IMR-90 (cell line): ENCODE measurements around the gene IGDCC3. TPM values are rescaled to one million over a fixed set of nuclear protein-coding genes. Genes with fewer than 3 reads are reported as not detected.

Source experiments
- ATAC-seq: fragments of 200-7000 bp; cut with Tn5 transposase; 2 replicates; pipeline ENCODE4 v1.9.1; 2020; ENCODE audit warnings: low read depth, mild to moderate bottlenecking, moderate library complexity
- BruUV-seq: library from RNA; stranded (reverse); fragments of 400-500 nt; replicated peaks from 2 replicates; lab custom pipeline; 2021; lab: Mats Ljungman, UMichigan
- CTCF ChIA-PET: fragments of 300-600 bp; formaldehyde crosslinking; extraction: SDS; loops from one replicate; lab custom pipeline; 2021; ENCODE audit warnings: antibody characterized with exemption; lab: Yijun Ruan, JAX
- POLR2A ChIA-PET: fragments of 300-600 bp; sonication (Branson Sonifier 250); formaldehyde crosslinking; loops from one replicate; lab custom pipeline; 2022; ENCODE audit warnings: antibody characterized with exemption; ENCODE audit not compliant: unreplicated experiment; lab: Charles Lee
- DNase-seq: peaks from one replicate; pipeline ENCODE4 v3.0.0; 2013
- H2AFZ ChIP-seq: replicated peaks from 2 replicates; pipeline ENCODE3; 2013; ENCODE audit warnings: low read length, mild to moderate bottlenecking; ENCODE audit not compliant: poor library complexity
- H2AK5ac ChIP-seq: 2 replicates; pipeline ENCODE4 v1.6.1; 2013; ENCODE audit warnings: low read depth, low read length, inconsistent platforms
- H2AK9ac ChIP-seq: replicated peaks from 2 replicates; pipeline ENCODE3; 2013; ENCODE audit warnings: mild to moderate bottlenecking, low read depth, low read length, moderate library complexity; ENCODE audit not compliant: poor library complexity
- H2BK120ac ChIP-seq: 2 replicates; pipeline ENCODE4 v1.6.1; 2013; ENCODE audit warnings: low read depth, low read length, inconsistent platforms
- H2BK15ac ChIP-seq: 3 replicates; pipeline ENCODE4 v1.6.1; 2013; ENCODE audit warnings: low read depth, low read length, inconsistent platforms
- H2BK20ac ChIP-seq: 2 replicates; pipeline ENCODE4 v1.6.1; 2013; ENCODE audit warnings: low read depth, mild to moderate bottlenecking, inconsistent platforms, low read length, moderate library complexity
- H2BK5ac ChIP-seq: 2 replicates; pipeline ENCODE4 v1.6.1; 2013; ENCODE audit warnings: mild to moderate bottlenecking, low read depth, low read length, inconsistent platforms; ENCODE audit not compliant: poor library complexity, severe bottlenecking
- H3K14ac ChIP-seq: replicated peaks from 2 replicates; pipeline ENCODE4 v1.6.1; 2013; ENCODE audit warnings: low read depth, low read length, inconsistent platforms
- H3K18ac ChIP-seq: 2 replicates; pipeline ENCODE4 v1.6.1; 2013; ENCODE audit warnings: low read depth, low read length, control low read depth
- H3K23ac ChIP-seq: 2 replicates; pipeline ENCODE4 v1.6.1; 2013; ENCODE audit warnings: low read depth, low read length, inconsistent platforms
- H3K27ac ChIP-seq: 2 replicates; pipeline ENCODE4 v1.5.1; 2013; ENCODE audit warnings: mild to moderate bottlenecking, control low read depth, low read length; ENCODE audit not compliant: insufficient read depth
- H3K27me3 ChIP-seq: 2 replicates; pipeline ENCODE4 v1.6.1; 2013; ENCODE audit warnings: low read length; ENCODE audit not compliant: control insufficient read depth, insufficient read depth
- H3K36me3 ChIP-seq: 2 replicates; pipeline ENCODE4 v1.6.1; 2013; ENCODE audit warnings: low read length, mixed read lengths; ENCODE audit not compliant: control insufficient read depth, insufficient read depth
- H3K4ac ChIP-seq: 2 replicates; pipeline ENCODE4 v1.6.1; 2013; ENCODE audit warnings: low read depth, low read length, inconsistent platforms
- H3K4me1 ChIP-seq: 2 replicates; pipeline ENCODE4 v1.6.1; 2013; ENCODE audit warnings: low read length, mixed read lengths; ENCODE audit not compliant: control insufficient read depth, insufficient read depth
- H3K4me2 ChIP-seq: 2 replicates; pipeline ENCODE4 v1.6.1; 2013; ENCODE audit warnings: low read depth, mild to moderate bottlenecking, control low read depth, low read length, moderate library complexity
- H3K4me3 ChIP-seq: 2 replicates; pipeline ENCODE4 v1.5.1; 2013; ENCODE audit warnings: low read depth, mild to moderate bottlenecking, control low read depth, low read length, moderate library complexity; ENCODE audit not compliant: insufficient read depth
- H3K56ac ChIP-seq: 2 replicates; pipeline ENCODE4 v1.6.1; 2013; ENCODE audit warnings: low read length, inconsistent platforms; ENCODE audit not compliant: insufficient read depth; ENCODE audit errors: extremely low read depth
- H3K79me1 ChIP-seq, 2 experiments: 2 replicates each; pipeline ENCODE4 v1.6.1; 2013; ENCODE audit warnings: low read length in 2 of 2, inconsistent platforms in 1 of 2, low read depth in 1 of 2
- H3K9ac ChIP-seq: 2 replicates; pipeline ENCODE4 v1.6.1; 2013; ENCODE audit warnings: low read depth, low read length, control low read depth
- H3K9me1 ChIP-seq: 2 replicates; pipeline ENCODE4 v1.6.1; 2013; ENCODE audit warnings: low read length, inconsistent platforms; ENCODE audit not compliant: insufficient read depth
- H3K9me3 ChIP-seq: 2 replicates; pipeline ENCODE4 v1.6.1; 2013; ENCODE audit warnings: low read length; ENCODE audit not compliant: control insufficient read depth, insufficient read depth
- H4K20me1 ChIP-seq: 2 replicates; pipeline ENCODE4 v1.6.1; 2013; ENCODE audit warnings: low read length, inconsistent platforms; ENCODE audit not compliant: insufficient read depth
- H4K5ac ChIP-seq: 2 replicates; pipeline ENCODE4 v1.6.1; 2013; ENCODE audit warnings: mild to moderate bottlenecking, low read depth, low read length, control low read depth
- H4K8ac ChIP-seq, 2 experiments: 2 replicates each; pipeline ENCODE4 v1.6.1; 2013; ENCODE audit warnings: low read depth in 2 of 2, low read length in 2 of 2, control low read depth in 1 of 2, inconsistent platforms in 1 of 2
- H4K91ac ChIP-seq: 2 replicates; pipeline ENCODE4 v1.6.1; 2013; ENCODE audit warnings: low read depth, low read length, inconsistent platforms; ENCODE audit not compliant: insufficient read depth
- BHLHE40 ChIP-seq: fragments of 150-350 bp; IDR thresholded peaks from 2 replicates; pipeline ENCODE4 v1.6.1; 2016; ENCODE audit warnings: mild to moderate bottlenecking, low read depth, low read length
- CEBPB ChIP-seq: IDR thresholded peaks from 2 replicates; pipeline ENCODE4 v1.6.1; 2012; ENCODE audit warnings: low read depth, low read length, improper control_type of control experiment
- CHD1 ChIP-seq: IDR thresholded peaks from 2 replicates; pipeline ENCODE4 v1.6.1; 2012; ENCODE audit warnings: low read depth, low read length, improper control_type of control experiment
- FOS ChIP-seq: fragments of 150-350 bp; IDR thresholded peaks from 2 replicates; pipeline ENCODE4 v1.6.1; 2016; ENCODE audit warnings: low read depth, low read length
- MAFK ChIP-seq: IDR thresholded peaks from 2 replicates; pipeline ENCODE4 v1.6.1; 2012; ENCODE audit warnings: low read depth, low read length, improper control_type of control experiment
- MAZ ChIP-seq: IDR thresholded peaks from 2 replicates; pipeline ENCODE4 v1.6.1; 2012; ENCODE audit warnings: low read depth, mild to moderate bottlenecking, low read length, improper control_type of control experiment, moderate library complexity, borderline replicate concordance
- MXI1 ChIP-seq: IDR thresholded peaks from 2 replicates; pipeline ENCODE4 v1.6.1; 2012; ENCODE audit warnings: low read depth, mild to moderate bottlenecking, low read length, moderate library complexity, borderline replicate concordance
- NFE2L2 ChIP-seq: fragments of 150-350 bp; IDR thresholded peaks from 2 replicates; pipeline ENCODE4 v1.6.1; 2016; ENCODE audit warnings: low read depth, mild to moderate bottlenecking, low read length
- POLR2A ChIP-seq: IDR thresholded peaks from 2 replicates; pipeline ENCODE4 v1.6.1; 2012; ENCODE audit warnings: mild to moderate bottlenecking, low read depth, low read length
- RAD21 ChIP-seq: IDR thresholded peaks from 2 replicates; pipeline ENCODE4 v1.6.1; 2012; ENCODE audit warnings: low read length, improper control_type of control experiment
- RCOR1 ChIP-seq: IDR thresholded peaks from 2 replicates; pipeline ENCODE4 v1.6.1; 2012; ENCODE audit warnings: mild to moderate bottlenecking, low read length, improper control_type of control experiment; ENCODE audit not compliant: insufficient replicate concordance
- RFX5 ChIP-seq: IDR thresholded peaks from 2 replicates; pipeline ENCODE4 v1.8.0; 2012; ENCODE audit warnings: low read depth, mild to moderate bottlenecking, low read length, moderate library complexity
- SMC3 ChIP-seq: fragments of 150-350 bp; IDR thresholded peaks from 2 replicates; pipeline ENCODE4 v1.6.1; 2016; ENCODE audit warnings: low read depth, mild to moderate bottlenecking, antibody characterized with exemption, low read length, moderate library complexity
- WGBS, 2 experiments: methylation state at CpG; one replicate each; pipeline versions ENCODE4 v1.1.5 to v1.1.7; 2013; ENCODE audit warnings: missing lambda C conversion rate in 2 of 2; ENCODE audit not compliant: insufficient read length in 1 of 2; ENCODE audit errors: extremely low coverage in 2 of 2; 5-methylcytosine and 5-hydroxymethylcytosine counted together
- dilution Hi-C: fragments of 300-500 bp; cut with HindIII; formaldehyde crosslinking; loops from one replicate; pipeline ENCODE4 v1.14.3; 2018; ENCODE audit warnings: low sequenced_read_pairs; ENCODE audit not compliant: unreplicated experiment
- in situ Hi-C: fragments of 300-500 bp; cut with MboI; formaldehyde crosslinking; loops from 3 replicates; pipeline ENCODE4 v1.14.3; 2019; ENCODE audit warnings: low sequenced_read_pairs, inconsistent platforms, mixed read lengths
- intact Hi-C: fragments of 100-400 bp; cut with micrococcal nuclease; formaldehyde crosslinking; loops from 2 replicates; pipeline ENCODE4 v1.10.0; 2022
- polyA plus RNA-seq, 3 experiments: library from polyadenylated mRNA; depleted of rRNA; stranded (reverse); fragments of >200 nt; gene quantifications; 2 replicates each; pipeline ENCODE4 v1.2.3, GENCODE V29; 2012; ENCODE audit warnings: low replicate concordance in 1 of 3
- total RNA-seq: library from RNA; depleted of rRNA; stranded (reverse); fragments of >200 nt; gene quantifications from 2 replicates; pipeline ENCODE4 v1.2.3, GENCODE V29; 2012
- TF ChIP-seq, protein P1 (sequence below): fragments of 150-350 bp; IDR thresholded peaks from 2 replicates; pipeline ENCODE4 v1.6.1; 2016; ENCODE audit warnings: low read depth, mild to moderate bottlenecking, low read length, moderate library complexity, borderline replicate concordance
- TF ChIP-seq, protein P2 (sequence below): fragments of 150-350 bp; IDR thresholded peaks from 2 replicates; pipeline ENCODE4 v1.6.1; 2017; ENCODE audit warnings: mild to moderate bottlenecking, antibody characterized with exemption, low read length, low read depth
- TF ChIP-seq, protein P3 (sequence below): conservative IDR thresholded peaks from 2 replicates; pipeline ENCODE4 v1.5.1; 2012; ENCODE audit warnings: mild to moderate bottlenecking, low read depth, low read length, improper control_type of control experiment

IGDCC3 gene
- total and polyA plus RNA-seq, 2 of the 4 experiments (the other 2 are of a cell fraction): 0.18 to 0.19 TPM

DNA sequence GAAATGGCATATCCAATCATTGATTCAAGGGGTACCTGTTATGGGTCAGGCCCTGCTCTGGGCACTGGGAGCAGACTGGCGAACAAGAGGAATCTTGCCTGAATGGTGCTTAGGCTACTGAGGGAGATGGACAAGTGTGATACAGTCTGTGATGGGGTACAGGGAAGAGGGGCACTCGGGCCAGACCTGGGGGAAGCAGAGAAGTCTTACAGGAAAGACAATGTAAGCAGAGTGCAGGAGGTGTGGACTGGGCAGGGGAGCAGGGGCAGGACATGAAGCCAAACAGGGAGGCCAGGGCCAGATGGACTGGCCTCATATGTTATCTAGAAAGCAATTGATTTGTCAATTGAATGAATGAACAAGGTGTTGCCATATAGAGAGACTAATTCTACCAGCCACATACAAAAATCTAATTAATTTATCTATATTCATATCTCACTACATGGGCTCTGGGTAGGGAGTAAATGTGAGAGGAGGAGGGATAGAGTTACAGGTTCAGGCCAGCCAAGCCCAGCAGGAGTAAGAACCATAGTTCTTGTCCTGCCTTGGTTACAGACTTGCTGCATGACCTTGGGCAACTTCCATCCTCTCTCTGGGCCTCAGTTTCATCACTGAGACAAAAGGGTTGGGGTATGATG is 48.5 kb upstream of the IGDCC3 start:
- Histone ChIP-seq H4K20me1 (peaks cover 7% of the 10 kb centered on the region; the same call in 1 of the 2 replicates), H3K4me1 (peaks cover 5% of the 10 kb centered on the region), H3K14ac (no peak overlapping the region), H3K27me3 (peaks cover 20% of the 10 kb centered on the region), H2BK5ac (no peak overlapping the region), H3K27ac (no peak overlapping the region), H3K18ac (no peak overlapping the region), H3K9me3 (no peaks in the 10 kb centered on the region), H3K36me3 (no peaks in the 10 kb centered on the region), H3K4me2 (no peak overlapping the region), H2BK20ac (no peak overlapping the region), H3K56ac (no peak overlapping the region), H3K23ac (no peak overlapping the region), H4K8ac (no peak overlapping the region), H2BK15ac (no peak overlapping the region), H2AK5ac (no peak overlapping the region), H4K5ac (no peak overlapping the region), H4K91ac (no peak overlapping the region), H3K4ac (no peak overlapping the region), H3K9ac (no peak overlapping the region), H3K79me1 (peaks cover 0 to 8% of the 10 kb centered on the region in 2 experiments; a peak in 1 of 4 replicates), H2AFZ (no peak overlapping the region), H3K9me1 (peaks cover 9% of the 10 kb centered on the region), H2BK120ac (no peak overlapping the region), H2AK9ac (no peak overlapping the region), H3K4me3 (no peak overlapping the region)
- intact Hi-C loops (no loop called here), in situ Hi-C loops (no loop called here), dilution Hi-C loops (no loop called here)
- TF ChIP-seq, protein P1, sequence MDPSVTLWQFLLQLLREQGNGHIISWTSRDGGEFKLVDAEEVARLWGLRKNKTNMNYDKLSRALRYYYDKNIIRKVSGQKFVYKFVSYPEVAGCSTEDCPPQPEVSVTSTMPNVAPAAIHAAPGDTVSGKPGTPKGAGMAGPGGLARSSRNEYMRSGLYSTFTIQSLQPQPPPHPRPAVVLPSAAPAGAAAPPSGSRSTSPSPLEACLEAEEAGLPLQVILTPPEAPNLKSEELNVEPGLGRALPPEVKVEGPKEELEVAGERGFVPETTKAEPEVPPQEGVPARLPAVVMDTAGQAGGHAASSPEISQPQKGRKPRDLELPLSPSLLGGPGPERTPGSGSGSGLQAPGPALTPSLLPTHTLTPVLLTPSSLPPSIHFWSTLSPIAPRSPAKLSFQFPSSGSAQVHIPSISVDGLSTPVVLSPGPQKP: no peak
- TF ChIP-seq SMC3 (no peak), POLR2A (no peak), FOS (no peak), RCOR1 (no peak), MAZ (no peak), RFX5 (no peak), MXI1 (no peak), NFE2L2 (no peak), MAFK (no peak), CEBPB (no peak), CHD1 (no peak), BHLHE40 (no peak), RAD21 (no peak)
- TF ChIP-seq, protein P2, sequence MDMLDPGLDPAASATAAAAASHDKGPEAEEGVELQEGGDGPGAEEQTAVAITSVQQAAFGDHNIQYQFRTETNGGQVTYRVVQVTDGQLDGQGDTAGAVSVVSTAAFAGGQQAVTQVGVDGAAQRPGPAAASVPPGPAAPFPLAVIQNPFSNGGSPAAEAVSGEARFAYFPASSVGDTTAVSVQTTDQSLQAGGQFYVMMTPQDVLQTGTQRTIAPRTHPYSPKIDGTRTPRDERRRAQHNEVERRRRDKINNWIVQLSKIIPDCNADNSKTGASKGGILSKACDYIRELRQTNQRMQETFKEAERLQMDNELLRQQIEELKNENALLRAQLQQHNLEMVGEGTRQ: no peak
- TF ChIP-seq, protein P3, sequence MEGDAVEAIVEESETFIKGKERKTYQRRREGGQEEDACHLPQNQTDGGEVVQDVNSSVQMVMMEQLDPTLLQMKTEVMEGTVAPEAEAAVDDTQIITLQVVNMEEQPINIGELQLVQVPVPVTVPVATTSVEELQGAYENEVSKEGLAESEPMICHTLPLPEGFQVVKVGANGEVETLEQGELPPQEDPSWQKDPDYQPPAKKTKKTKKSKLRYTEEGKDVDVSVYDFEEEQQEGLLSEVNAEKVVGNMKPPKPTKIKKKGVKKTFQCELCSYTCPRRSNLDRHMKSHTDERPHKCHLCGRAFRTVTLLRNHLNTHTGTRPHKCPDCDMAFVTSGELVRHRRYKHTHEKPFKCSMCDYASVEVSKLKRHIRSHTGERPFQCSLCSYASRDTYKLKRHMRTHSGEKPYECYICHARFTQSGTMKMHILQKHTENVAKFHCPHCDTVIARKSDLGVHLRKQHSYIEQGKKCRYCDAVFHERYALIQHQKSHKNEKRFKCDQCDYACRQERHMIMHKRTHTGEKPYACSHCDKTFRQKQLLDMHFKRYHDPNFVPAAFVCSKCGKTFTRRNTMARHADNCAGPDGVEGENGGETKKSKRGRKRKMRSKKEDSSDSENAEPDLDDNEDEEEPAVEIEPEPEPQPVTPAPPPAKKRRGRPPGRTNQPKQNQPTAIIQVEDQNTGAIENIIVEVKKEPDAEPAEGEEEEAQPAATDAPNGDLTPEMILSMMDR: no peak
- ChIA-PET POLR2A (no interaction called here), CTCF (no interaction called here)
- WGBS, 2 experiments: 69% methylated on average over 2 of the region's 2 CpGs; no CpG with 5 or more reads in 1 of the 2 experiments
- ATAC-seq (no peak), DNase-seq (no peak)
- no TSS peak for BruUV-seq
